GM21717 (cell line): ENCODE results near the gene SLC7A4.

Experiments
- ATAC-seq: cut with Tn5 transposase; IDR thresholded peaks from one replicate; pipeline ENCODE4 v1.9.1; 2021; ENCODE audit warnings: mild to moderate bottlenecking, moderate library complexity; ENCODE audit not compliant: unreplicated experiment

Gene SLC7A4

GRCh38 chr22:21000207-21000986 lies 32.0 kb downstream of the SLC7A4 start:
- ATAC-seq = no peak

GRCh38 chr22:20999350-21000206 lies 32.8 kb downstream of the SLC7A4 start:
- ATAC-seq = no peak

DNA sequence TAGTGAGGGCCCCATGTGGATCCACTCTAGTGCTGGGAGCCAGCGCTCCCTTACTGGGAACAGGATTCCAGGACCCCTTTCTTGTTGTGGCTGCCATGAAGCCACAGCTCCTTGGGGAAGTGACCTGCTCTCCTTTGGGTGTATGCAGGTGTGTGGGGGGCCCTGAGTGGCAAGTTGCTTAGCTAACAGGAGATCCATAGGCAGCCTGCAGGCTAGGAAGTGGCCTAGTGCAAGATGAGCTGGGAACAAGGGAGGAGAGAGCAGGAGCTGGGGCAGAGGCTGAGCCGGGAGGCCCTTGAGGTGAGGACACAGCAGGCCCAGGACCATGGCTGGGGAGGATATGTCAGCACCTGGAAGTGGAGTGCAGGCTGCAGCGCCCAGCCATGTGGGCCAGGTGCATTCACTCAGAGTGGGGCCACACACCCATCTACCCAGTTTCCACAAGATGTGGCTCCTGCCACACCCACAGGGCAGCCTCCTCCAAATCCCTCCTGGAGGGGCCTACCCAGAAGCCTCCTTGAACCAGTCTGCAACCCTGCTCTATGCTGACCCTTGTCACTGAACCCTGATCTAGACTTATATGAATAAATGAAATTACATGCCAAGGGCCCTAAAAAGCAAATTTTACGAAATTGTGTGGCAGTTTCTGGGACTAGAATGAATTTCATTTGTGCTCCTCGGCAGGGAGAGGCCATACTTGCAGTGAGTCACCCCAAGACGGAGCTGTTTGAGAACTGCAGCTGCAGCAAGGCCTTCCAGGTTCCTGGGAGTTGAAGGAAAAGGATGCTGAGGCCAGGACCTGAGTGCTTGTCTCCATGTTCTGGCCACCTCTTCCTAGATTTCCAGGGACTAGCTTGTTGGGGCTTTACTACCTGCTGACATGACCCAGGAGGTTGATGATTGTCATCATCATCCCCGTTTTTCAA lies 33.7 kb downstream of the SLC7A4 start:
- no peak for ATAC-seq

GRCh38 chr22:20997536-20998257 lies 34.7 kb downstream of the SLC7A4 start:
- no peak for ATAC-seq

GRCh38 chr22:20996598-20997535 lies 35.5 kb downstream of the SLC7A4 start:
- ATAC-seq = no peak

GRCh38 chr22:20996031-20996410 lies 36.3 kb downstream of the SLC7A4 start:
- ATAC-seq = no peak

DNA sequence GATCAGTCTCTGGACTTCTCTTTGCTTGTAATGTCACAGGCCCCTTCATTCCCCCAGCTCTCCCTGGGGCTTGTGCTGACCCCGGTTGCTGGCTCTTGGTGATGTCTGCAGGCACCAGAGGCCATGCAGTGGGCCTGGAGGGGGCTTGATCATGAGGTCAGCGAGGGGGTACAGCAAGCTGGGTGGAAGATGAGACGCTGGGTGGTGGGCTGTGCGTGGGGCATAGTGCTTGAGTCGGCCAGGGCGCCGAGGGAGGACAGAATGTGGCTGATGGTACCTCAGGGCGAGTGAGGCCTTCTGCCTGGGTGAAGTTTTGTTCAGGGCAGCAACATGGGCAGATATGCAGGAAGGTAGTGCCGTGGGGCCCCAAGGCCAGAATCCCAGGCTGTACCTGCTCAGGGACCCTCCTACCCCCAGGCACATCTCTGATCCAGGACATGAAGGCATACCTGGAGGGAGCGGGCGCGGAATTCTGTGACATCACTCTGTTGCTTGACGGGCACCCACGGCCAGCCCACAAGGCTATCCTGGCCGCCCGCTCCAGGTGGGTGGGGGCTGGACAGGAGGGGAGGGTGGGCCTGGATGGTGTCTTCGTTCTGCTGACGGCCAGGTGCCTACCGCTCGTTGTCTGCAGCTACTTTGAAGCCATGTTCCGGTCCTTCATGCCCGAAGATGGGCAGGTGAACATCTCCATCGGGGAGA lies 36.9 kb downstream of the SLC7A4 start:
- ATAC-seq = no peak

GRCh38 chr22:20994902-20995241 lies 37.5 kb downstream of the SLC7A4 start:
- no peak for ATAC-seq

DNA sequence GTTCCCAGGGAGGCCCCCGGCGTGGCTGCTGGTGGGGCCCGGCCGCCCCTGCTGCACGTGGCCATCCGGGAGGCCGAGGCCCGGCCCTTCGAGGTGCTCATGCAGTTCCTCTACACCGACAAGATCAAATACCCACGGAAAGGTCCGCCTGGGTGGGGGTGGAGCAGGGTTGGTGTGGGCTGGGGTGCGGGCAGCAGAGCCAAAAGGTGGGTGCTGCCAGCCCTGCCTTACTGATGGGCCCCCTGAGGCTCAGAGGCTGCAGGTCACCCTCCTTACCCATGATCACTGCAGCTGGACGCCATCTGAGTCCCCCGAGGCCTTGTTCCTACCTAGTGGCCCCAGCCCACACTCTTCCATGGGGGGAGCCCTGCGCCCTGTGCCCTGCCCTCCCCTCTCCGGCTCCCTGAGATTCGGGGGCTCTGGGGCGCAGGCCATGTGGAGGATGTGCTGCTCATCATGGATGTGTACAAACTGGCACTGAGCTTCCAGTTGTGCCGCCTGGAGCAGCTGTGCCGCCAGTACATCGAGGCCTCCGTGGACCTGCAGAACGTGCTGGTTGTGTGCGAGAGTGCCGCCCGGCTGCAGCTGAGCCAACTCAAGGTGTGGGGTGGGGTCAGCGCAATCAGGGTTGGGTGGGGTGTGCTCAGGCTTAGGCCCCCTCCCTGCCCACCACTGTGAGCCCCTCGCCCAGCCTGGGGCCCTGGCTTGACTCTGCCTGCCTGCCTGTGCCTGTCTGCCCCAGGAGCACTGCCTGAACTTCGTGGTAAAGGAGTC lies 38.0 kb downstream of the SLC7A4 start:
- ATAC-seq = no peak

GRCh38 chr22:20993304-20994127 lies 38.8 kb downstream of the SLC7A4 start:
- ATAC-seq = no peak

DNA sequence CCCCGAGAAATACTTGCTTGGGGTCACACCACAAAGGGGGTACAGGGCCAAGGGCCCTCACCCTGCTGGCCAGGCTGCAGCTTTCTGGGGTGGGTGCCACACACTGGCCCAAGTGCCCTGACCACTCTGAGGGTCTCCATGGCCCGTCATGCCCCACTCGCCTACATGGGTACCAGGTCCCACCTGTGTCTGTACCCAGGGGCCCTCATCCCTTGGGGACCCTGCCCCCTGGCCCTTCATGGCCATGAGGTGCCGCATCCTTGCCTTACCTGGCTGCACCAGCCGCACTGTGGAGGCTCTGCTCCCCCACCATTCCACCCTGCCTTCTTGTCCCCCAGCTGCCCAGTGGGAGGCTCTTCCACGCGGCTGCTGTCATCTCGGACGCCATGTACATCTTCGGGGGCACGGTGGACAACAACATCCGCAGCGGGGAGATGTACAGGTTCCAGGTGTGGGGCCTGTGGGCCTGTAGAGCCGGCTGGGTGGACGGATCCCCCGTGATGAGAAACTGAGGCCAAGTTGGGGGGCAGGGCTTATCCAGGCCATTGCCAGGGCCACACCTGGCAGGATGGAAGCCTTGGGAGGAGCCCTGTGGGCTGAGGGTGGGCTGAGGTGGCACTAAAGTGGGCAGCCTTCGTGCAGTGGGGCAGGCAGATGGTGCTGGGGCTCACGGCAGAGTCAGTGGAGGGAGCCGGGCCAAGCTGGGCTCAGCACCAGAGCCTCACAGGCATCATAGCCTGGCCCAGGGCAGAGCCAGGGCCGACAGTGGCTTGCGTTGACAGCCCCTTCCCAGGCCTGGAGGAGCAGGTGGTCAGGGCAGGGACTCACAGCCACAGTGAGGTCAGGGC lies 39.7 kb downstream of the SLC7A4 start:
- ATAC-seq = no peak

GRCh38 chr22:20992056-20992442 lies 40.3 kb downstream of the SLC7A4 start:
- ATAC-seq = no peak

- no peak for ATAC-seq
Observed at GRCh38 chr22:20991252-20992055, 40.9 kb downstream of the SLC7A4 start.

- no peak for ATAC-seq
Observed at GRCh38 chr22:20990184-20991180, 41.9 kb downstream of the SLC7A4 start.
